ENCODE results near the gene GAS2L1.

- TF ChIP-seq MAX (IDR thresholded peaks at IDR 0.05) (no peak), TCF7L2 (IDR thresholded peaks at IDR 0.05; ENCODE audit: borderline replicate concordance, extremely low read depth, insufficient read depth, insufficient read length) (no peak), EZH2 (IDR thresholded peaks at IDR 0.05) (no peak), YY1 (IDR thresholded peaks at IDR 0.05; ENCODE audit: extremely low read depth, insufficient replicate concordance, low read depth, low read length) (no peak), REST (IDR thresholded peaks at IDR 0.05; ENCODE audit: low read depth) (no peak)
Observed at GRCh38 chr22:29326481-29326880, 20.0 kb downstream of the GAS2L1 start.
